OCI-LY1 (cell line): Measurements from ENCODE around the gene CFAP90.

Experiments used
- CTCF ChIP-seq: fragments of 200-600 bp; sonication (generic), shearing (Covaris generic); IDR thresholded peaks from 2 replicates; pipeline ENCODE4 v1.5.1; 2017; ENCODE audit warnings: mild to moderate bottlenecking, antibody characterized with exemption, low read length, moderate library complexity, mixed read lengths
- EZH2 ChIP-seq: fragments of 200-600 bp; sonication (generic), shearing (Covaris generic); IDR thresholded peaks from 2 replicates; pipeline ENCODE4 v1.8.0; 2017; ENCODE audit warnings: borderline replicate concordance, mixed run types, mild to moderate bottlenecking, antibody characterized with exemption, low read length, moderate library complexity, mixed read lengths

- TF ChIP-seq CTCF (no peak), EZH2 (no peak)
These were observed 23.3 kb downstream of the CFAP90 start for GRCh38 chr5:7827610-7828009.
